B cell (primary cell): Measurements from ENCODE around the gene TBC1D22A. TPM values are rescaled to one million over a fixed set of nuclear protein-coding genes. Genes with fewer than 3 reads are reported as not detected.
"Not testable (repeated sequence)": the region's sequence is repeated elsewhere in the genome, so short reads cannot be mapped to it uniquely, and the experiment has no call there.

ENCODE experiments used
- ATAC-seq: fragments of 200-7000 bp; cut with Tn5 transposase; one replicate; pipeline ENCODE4 v1.10.0; 2021; ENCODE audit warnings: low read depth, mild to moderate bottlenecking, moderate number of reproducible peaks, moderate library complexity
- CTCF ChIA-PET: fragments of 350-600 bp; sonication (Branson Sonifier 250); formaldehyde crosslinking; loops from one replicate; lab custom pipeline; 2021; ENCODE audit warnings: antibody characterized with exemption, inconsistent platforms; lab: Charles Lee
- POLR2A ChIA-PET: fragments of 350-600 bp; sonication (Branson Sonifier 250); formaldehyde crosslinking; loops from one replicate; lab custom pipeline; 2021; ENCODE audit warnings: antibody characterized with exemption; lab: Charles Lee
- DNase-seq: peaks from one replicate; pipeline ENCODE4 v3.0.0; 2013
- H2AFZ ChIP-seq: 2 replicates; pipeline ENCODE4 v1.6.1; 2012; ENCODE audit warnings: mild to moderate bottlenecking, low read depth, low read length; ENCODE audit not compliant: insufficient read depth, poor library complexity, severe bottlenecking
- H3K27ac ChIP-seq, 2 donors: 1 replicate in 1 of 2; 2 replicates in 1 of 2; pipeline ENCODE4 v1.5.1; 2012 to 2013; ENCODE audit warnings: low read length in 2 of 2, mild to moderate bottlenecking in 2 of 2, moderate library complexity in 1 of 2
- H3K27me3 ChIP-seq, 4 experiments: fragments of 200-600 bp in 1 of 4; sonication (generic) in 1 of 4; replicated peaks in 1 of 4; 1 replicate in 2 of 4; 2 replicates in 2 of 4; pipeline versions ENCODE4 v1.6.1 to v1.7.0; 2013 to 2016; ENCODE audit warnings: low read length in 3 of 4, mild to moderate bottlenecking in 2 of 4, mixed read lengths in 1 of 4, moderate library complexity in 1 of 4; ENCODE audit not compliant: insufficient read depth in 4 of 4, control insufficient read depth in 3 of 4; ENCODE audit errors: control extremely low read depth in 1 of 4
- H3K36me3 ChIP-seq, 2 experiments: replicated peaks in 1 of 2; 1 replicate in 1 of 2; 2 replicates in 1 of 2; pipeline versions ENCODE4 v1.6.1 to v1.7.1; 2013; ENCODE audit warnings: low read length in 1 of 2; ENCODE audit not compliant: insufficient read depth in 2 of 2, control insufficient read depth in 1 of 2; ENCODE audit errors: control extremely low read depth in 1 of 2, extremely low read depth in 1 of 2
- H3K4me1 ChIP-seq, 2 donors: fragments of 200-600 bp in 1 of 2; sonication (generic) in 1 of 2; 1 replicate in 1 of 2; 2 replicates in 1 of 2; pipeline versions ENCODE4 v1.5.1 to v1.6.1; 2013 to 2017; ENCODE audit warnings: low read length in 2 of 2; ENCODE audit not compliant: control insufficient read depth in 2 of 2, insufficient read depth in 2 of 2
- H3K4me2 ChIP-seq: replicated peaks from 2 replicates; pipeline ENCODE3; 2012; ENCODE audit warnings: mild to moderate bottlenecking, low read depth, low read length; ENCODE audit not compliant: poor library complexity, severe bottlenecking
- H3K4me3 ChIP-seq, 5 experiments: fragments of 200-600 bp in 1 of 5; sonication (generic) in 1 of 5; 1 replicate in 3 of 5; 2 replicates in 2 of 5; pipeline versions ENCODE4 v1.5.1 to v1.7.0; 2011 to 2016; ENCODE audit warnings: low read length in 4 of 5, mild to moderate bottlenecking in 4 of 5, low read depth in 2 of 5, control low read depth in 1 of 5, moderate library complexity in 1 of 5; ENCODE audit not compliant: insufficient read depth in 1 of 5; ENCODE audit errors: control extremely low read depth in 1 of 5, extremely low read depth in 1 of 5
- H3K79me2 ChIP-seq: fragments of 200-600 bp; sonication (generic); one replicate; pipeline ENCODE4 v1.6.0; 2016; ENCODE audit warnings: low read length; ENCODE audit not compliant: control insufficient read depth, insufficient read depth
- H3K9ac ChIP-seq: fragments of 200-600 bp; sonication (generic); 2 replicates; pipeline ENCODE4 v1.6.1; 2017; ENCODE audit warnings: mild to moderate bottlenecking, low read length, moderate library complexity
- H3K9me3 ChIP-seq, 3 donors: one replicate each; pipeline versions ENCODE4 v1.6.1 to v1.7.1; 2013; ENCODE audit warnings: low read length in 2 of 3; ENCODE audit not compliant: control insufficient read depth in 2 of 3, insufficient read depth in 1 of 3; ENCODE audit errors: control extremely low read depth in 1 of 3
- H4K20me1 ChIP-seq: 2 replicates; pipeline ENCODE4 v1.6.0; 2012; ENCODE audit warnings: mild to moderate bottlenecking, low read length; ENCODE audit not compliant: insufficient read depth, control insufficient read depth, poor library complexity, severe bottlenecking
- H3K27ac Mint-ChIP-seq: one replicate; pipeline ENCODE4 v1.8.0; 2021; ENCODE audit warnings: mixed read lengths
- H3K27me3 Mint-ChIP-seq: one replicate; pipeline ENCODE4 v1.8.0; 2021; ENCODE audit warnings: mixed read lengths
- H3K4me1 Mint-ChIP-seq: one replicate; pipeline ENCODE4 v1.8.0; 2021; ENCODE audit warnings: mixed read lengths
- H3K4me3 Mint-ChIP-seq: one replicate; pipeline ENCODE4 v1.8.0; 2021; ENCODE audit warnings: mixed read lengths
- H3K9me3 Mint-ChIP-seq: one replicate; pipeline ENCODE4 v1.8.0; 2022; ENCODE audit warnings: mixed read lengths; ENCODE audit not compliant: insufficient read depth
- CTCF ChIP-seq: fragments of 200-600 bp; IDR thresholded peaks from one replicate; pipeline ENCODE4 v1.8.0; 2022; ENCODE audit warnings: antibody characterized with exemption, mild to moderate bottlenecking
- EZH2 ChIP-seq: IDR thresholded peaks from 2 replicates; pipeline ENCODE4 v1.6.1; 2012; ENCODE audit warnings: borderline replicate concordance, low read depth, mild to moderate bottlenecking, moderate library complexity, low read length; ENCODE audit not compliant: insufficient read depth, poor library complexity, severe bottlenecking
- WGBS: methylation state at CpG from one replicate; pipeline ENCODE4 v1.1.5; 2013; ENCODE audit warnings: missing lambda C conversion rate; ENCODE audit not compliant: insufficient coverage; 5-methylcytosine and 5-hydroxymethylcytosine counted together
- intact Hi-C: fragments of 100-400 bp; cut with micrococcal nuclease; formaldehyde crosslinking; loops from one replicate; pipeline ENCODE4 v1.10.0; 2022
- polyA plus RNA-seq: library from polyadenylated mRNA; depleted of rRNA; stranded (reverse); fragments of >200 nt; gene quantifications from 2 replicates; pipeline ENCODE4 v1.2.3, GENCODE V29; 2012
- total RNA-seq, 2 donors: library from RNA; stranded (reverse); fragments of 120-200 nt in 1 of 2; gene quantifications; 1 replicate in 1 of 2; 2 replicates in 1 of 2; pipeline versions ENCODE4 v1.2.3 to v1.2.4, GENCODE V29; 2013 to 2022

The TBC1D22A gene
- total and polyA plus RNA-seq, 2 donors (not counting 1 experiment from before 2014, with no cell fraction given) = 73.8 to 128 TPM

- H2AFZ ChIP-seq = no peak overlapping the region
- H3K27me3 ChIP-seq = no peaks in the 10 kb centered on the region
- H4K20me1 ChIP-seq = peaks cover 46% of the 10 kb centered on the region
- intact Hi-C loops = no loop called here
- no peak for DNase-seq
- Mint-ChIP-seq H3K9me3 (no peaks in the 10 kb centered on the region), H3K4me3 (no peak overlapping the region), H3K27ac (no peak overlapping the region), H3K27me3 (no peaks in the 10 kb centered on the region), H3K4me1 (peaks cover 8% of the 10 kb centered on the region)
- CTCF ChIA-PET = no interaction called here
- ATAC-seq = no peak
- no peaks in the 10 kb centered on the region for H3K4me1 ChIP-seq
- H3K36me3 ChIP-seq = peaks cover 1 to 43% of the 10 kb centered on the region in 2 experiments
- H3K9me3 ChIP-seq = peaks cover 0 to 12% (median 0%) of the 10 kb centered on the region in 3 donors
- H3K79me2 ChIP-seq = no peaks in the 10 kb centered on the region
- H3K9ac ChIP-seq = no peak overlapping the region
- H3K4me3 ChIP-seq = no peak overlapping the region
- POLR2A ChIA-PET = no interaction called here
- H3K27ac ChIP-seq = no peak overlapping the region
- 100% methylated on average over 8 of the region's 9 CpGs for WGBS
- no peak overlapping the region for H3K4me2 ChIP-seq
- TF ChIP-seq CTCF = no peak
- no peak for TF ChIP-seq EZH2
Observed at GRCh38 chr22:47169801-47170140, 407.3 kb downstream of the TBC1D22A start.

GRCh38 chr22:47170511-47171440 is 408.3 kb downstream of the TBC1D22A start:
- H3K4me1 ChIP-seq, H3K4me3 ChIP-seq, CTCF ChIA-PET, H3K27ac ChIP-seq, H3K4me2 ChIP-seq, H2AFZ ChIP-seq, ATAC-seq, intact Hi-C loops, DNase-seq, H3K9ac ChIP-seq, H3K79me2 ChIP-seq, POLR2A ChIA-PET, H3K9me3 Mint-ChIP-seq, H3K4me3 Mint-ChIP-seq, H3K27me3 ChIP-seq, H3K27me3 Mint-ChIP-seq, H3K4me1 Mint-ChIP-seq, H3K27ac Mint-ChIP-seq: not testable (repeated sequence)
- peaks cover 1 to 50% of the 10 kb centered on the region in 2 experiments for H3K36me3 ChIP-seq
- 91% methylated on average over 19 of the region's 21 CpGs for WGBS
- peaks cover 45% of the 10 kb centered on the region for H4K20me1 ChIP-seq
- H3K9me3 ChIP-seq = peaks cover 0 to 22% (median 0%) of the 10 kb centered on the region in 3 donors
